HG03196 (cell line): ENCODE results near the gene ZNF2.

ENCODE experiments used
- ATAC-seq: cut with Tn5 transposase; IDR thresholded peaks from one replicate; pipeline ENCODE4 v1.9.1; 2021; ENCODE audit not compliant: unreplicated experiment

The ZNF2 gene

DNA sequence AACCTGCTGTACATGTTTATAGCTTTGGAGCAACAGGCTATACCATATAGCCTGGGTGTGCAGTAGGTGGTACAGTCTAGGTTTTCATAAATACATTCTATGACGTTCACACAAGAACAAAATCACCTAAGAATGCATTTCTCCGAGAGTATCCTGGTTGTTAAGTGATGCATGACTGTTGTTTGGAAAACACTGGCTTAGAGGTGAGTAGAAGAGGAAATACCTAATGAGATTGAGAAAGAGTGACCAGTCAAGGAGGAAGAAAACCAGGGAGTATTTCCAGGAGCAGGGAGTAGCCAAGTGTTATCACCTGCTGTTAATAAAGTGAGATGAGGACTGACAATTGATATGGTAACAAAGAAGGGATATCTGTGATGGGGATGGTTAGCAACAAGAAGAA, 38.8 kb downstream of the ZNF2 start:
- ATAC-seq: no peak

DNA sequence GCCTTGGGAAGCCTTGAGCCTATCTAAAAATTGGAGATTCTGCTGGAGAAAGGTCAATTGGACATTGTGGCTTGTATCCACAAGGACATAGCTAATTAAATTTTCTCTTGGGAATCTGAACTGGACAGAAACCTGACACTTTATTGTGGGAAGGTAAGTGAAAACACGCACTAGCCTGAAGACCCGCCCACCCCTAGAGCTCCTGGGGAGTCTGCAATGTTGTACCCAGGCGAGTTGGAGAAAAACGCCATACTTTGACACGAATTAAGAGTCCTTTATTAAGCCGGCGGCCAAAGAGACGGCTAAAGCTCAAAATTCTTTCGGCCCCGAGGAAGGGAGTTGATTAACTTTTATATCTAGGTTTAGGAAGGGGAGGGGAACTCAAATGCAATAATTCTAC, 40.5 kb downstream of the ZNF2 start:
- ATAC-seq: no peak

DNA sequence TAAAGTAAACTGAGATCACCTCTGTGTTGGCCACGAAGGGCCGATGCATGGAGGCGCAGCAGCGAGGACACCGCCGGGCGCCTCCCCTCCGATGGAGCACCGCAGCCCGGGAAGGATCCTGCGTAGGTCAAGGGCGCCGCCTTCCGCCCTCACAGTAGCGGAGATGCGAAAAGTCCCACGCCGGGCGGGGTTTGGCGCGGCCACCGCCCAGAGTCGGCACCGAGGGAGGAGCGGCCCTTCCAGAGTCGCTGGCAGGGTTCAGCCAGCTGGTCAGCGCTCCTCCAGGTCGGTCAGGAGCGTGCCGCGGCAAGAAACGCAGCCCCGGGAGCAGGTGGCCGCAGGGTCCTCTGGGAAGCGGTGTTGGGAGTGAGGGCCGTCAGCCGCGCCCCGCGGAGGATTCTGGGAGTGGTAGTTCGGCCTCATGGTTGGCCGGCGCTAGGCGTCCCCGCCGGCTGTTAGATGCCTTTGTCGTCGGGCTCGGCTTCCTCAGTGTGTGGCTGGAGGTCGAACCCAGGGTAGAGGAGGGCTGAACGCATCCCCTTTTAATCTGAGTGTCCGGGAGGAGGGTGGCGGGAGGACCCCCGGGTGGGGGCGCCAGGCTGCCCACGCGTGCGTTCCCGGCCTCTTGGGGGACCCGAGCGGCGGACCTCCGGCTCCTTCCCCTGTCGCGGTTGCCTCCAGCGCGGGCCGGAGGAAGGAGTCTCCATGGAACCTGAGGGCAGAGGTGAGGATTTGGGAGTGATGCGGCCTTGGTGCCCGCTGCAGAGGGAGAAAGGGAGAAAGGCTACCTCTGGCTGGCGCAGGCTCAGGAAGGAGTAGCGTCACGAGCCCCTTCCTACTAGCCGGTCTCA, 41.7 kb downstream of the ZNF2 start, which contains the start of gene ZNF892:
Gene ZNF892, plus strand, starts transcription at position 411 of the 851 bp plus-strand sequence. Its CDS starts 295 bp downstream, at position 706.
- peak; percentile 97 for ATAC-seq

DNA sequence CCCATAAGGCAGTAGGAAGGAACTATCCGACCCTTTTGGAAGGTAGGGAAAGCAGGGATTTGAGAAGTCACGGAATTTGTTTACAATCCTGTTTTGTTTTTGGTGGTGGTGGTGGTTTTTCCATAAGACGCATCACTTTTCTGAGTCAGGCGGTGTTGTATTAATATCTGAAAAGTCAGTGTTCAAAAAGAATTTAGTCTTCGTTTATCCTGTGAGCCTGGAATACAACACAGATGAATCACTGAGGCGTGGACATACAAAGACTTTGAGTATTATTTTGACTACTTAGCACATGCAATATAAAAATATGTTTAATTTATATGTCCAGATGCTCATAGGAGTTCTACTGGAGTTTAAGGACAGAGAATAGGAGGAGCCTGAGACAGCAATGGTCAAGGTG, 42.5 kb downstream of the ZNF2 start:
- no peak for ATAC-seq

DNA sequence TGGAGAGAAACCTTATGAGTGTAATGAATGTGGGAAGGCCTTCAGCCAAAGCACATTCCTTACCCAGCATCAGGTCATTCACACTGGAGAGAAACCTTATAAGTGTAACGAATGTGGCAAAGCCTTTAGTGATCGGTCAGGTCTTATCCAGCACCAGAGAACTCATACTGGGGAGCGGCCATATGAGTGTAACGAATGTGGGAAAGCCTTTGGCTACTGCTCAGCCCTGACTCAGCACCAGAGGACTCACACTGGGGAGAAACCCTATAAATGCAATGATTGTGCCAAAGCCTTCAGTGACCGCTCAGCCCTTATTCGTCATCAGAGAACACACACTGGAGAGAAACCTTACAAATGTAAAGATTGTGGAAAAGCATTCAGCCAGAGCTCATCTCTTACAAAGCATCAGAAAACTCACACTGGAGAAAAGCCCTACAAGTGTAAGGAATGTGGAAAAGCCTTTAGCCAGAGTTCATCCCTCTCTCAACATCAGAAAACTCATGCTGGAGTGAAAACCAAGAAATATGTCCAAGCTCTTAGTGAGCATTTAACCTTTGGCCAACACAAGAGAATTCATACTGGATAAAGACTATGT, 49.5 kb downstream of the ZNF2 start:
- ATAC-seq: no peak

DNA sequence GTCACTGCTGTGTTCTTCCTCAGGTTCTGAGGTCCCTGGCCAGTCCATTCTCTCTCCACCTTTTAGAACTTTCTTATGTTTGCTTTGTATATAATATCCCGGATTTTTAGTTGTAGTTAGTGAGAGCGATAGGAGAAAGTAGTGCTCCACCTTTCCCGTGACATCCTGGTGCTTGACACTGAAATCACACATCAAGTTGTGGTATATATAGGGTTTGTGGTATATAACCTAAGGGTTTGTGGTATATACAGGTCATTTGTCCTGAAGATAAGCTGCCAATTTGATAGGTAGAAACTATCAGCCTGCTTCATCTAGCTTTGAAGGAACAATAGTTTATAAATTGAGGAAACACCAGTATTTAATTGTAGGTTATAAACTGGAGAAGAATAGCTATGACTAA, 54.8 kb downstream of the ZNF2 start:
- ATAC-seq: no peak

DNA sequence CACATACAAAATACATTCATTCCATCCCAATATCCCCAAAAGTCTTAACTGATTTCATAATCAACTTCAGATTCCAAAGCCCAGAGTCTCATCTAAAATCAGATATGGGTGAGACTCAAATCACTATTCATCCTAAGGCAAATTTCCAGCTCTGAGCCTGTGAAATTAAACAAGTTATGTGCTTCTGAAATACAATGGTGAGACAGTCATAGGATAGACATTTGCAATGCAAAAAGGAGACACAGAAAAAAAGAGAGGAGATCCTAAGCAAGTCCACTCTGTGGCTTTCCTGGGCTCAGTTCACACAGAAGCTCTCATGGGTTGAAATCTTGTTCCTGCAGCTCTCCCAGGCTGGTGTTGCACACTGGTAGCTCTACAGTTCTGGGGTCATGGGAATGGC, 60.0 kb downstream of the ZNF2 start:
- no peak for ATAC-seq

DNA sequence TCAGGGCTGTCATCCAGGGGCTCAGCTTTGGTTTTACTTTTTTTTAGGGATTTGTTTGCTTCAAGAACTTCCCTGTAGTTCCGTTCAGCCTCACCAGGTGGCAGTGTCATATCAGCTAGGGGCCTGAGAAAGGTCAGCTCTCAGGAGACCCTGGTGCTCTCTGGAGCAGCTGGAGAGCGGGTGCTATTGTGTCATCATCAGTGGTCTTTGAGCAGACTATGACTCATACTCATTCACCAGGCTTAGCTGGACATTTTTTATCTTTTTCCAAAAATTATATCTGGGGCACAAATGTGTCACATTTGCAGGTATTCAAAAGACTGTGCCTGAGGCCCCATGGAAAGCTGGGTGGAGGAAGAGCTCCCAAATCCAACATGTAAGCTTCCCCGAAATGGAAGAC, 66.1 kb downstream of the ZNF2 start:
- ATAC-seq: no peak

DNA sequence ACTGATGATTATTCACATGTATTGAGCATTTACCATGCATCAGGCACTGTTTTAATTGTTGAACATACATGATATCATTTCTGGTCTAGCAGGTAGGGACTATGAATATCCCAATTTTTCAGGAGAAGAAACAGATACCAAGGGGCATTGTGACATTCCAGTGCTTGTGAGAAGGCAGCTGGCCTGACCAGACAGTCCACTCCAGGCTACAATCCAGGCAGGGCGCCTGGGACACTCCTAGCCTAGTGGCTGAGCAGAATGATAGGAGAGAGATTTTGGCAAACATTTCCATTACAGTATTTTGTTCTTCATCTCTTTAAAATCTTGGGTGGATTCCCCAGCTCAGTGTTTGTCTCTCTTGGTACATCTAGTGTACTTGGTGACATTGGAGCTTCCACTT, 66.6 kb downstream of the ZNF2 start:
- no peak for ATAC-seq
